Heart left ventricle (tissue), 16 donors: ENCODE results near the gene GAGE13. TPM values are rescaled to one million over a fixed set of nuclear protein-coding genes. Genes with fewer than 3 reads are reported as not detected.
"Not testable (repeated sequence)": the region's sequence is repeated elsewhere in the genome, so short reads cannot be mapped to it uniquely, and the experiment has no call there.

Experiments
- ATAC-seq, 4 donors: fragments of 200-7000 bp; cut with Tn5 transposase; one replicate each; pipeline ENCODE4 v1.9.1; 2020 to 2022; ENCODE audit warnings: moderate library complexity in 4 of 4, mild to moderate bottlenecking in 3 of 4, moderate number of reproducible peaks in 1 of 4
- DNase-seq, 5 donors: peaks; one replicate each; pipeline ENCODE4 v3.0.0-alpha.2; 2020
- H3K27ac ChIP-seq, 12 donors: fragments of 200-600 bp; sonication (generic) in 4 of 12; one replicate each; pipeline versions ENCODE4 v1.5.0 to v1.8.0; 2016 to 2022; ENCODE audit warnings: mild to moderate bottlenecking in 2 of 12
- H3K27me3 ChIP-seq, 9 donors: fragments of 200-600 bp; sonication (generic) in 2 of 9; one replicate each; pipeline versions ENCODE4 v1.5.1 to v1.8.0; 2016 to 2022; ENCODE audit warnings: mild to moderate bottlenecking in 3 of 9
- H3K36me3 ChIP-seq, 9 donors: fragments of 200-600 bp; sonication (generic) in 2 of 9; one replicate each; pipeline versions ENCODE4 v1.5.0 to v1.8.0; 2018 to 2022; ENCODE audit warnings: mild to moderate bottlenecking in 2 of 9
- H3K4me1 ChIP-seq, 12 donors: fragments of 200-600 bp; sonication (generic) in 4 of 12; one replicate each; pipeline versions ENCODE4 v1.5.0 to v1.8.0; 2016 to 2022; ENCODE audit warnings: mild to moderate bottlenecking in 3 of 12
- H3K4me3 ChIP-seq, 12 donors: fragments of 200-600 bp; sonication (generic) in 4 of 12; one replicate each; pipeline versions ENCODE4 v1.5.0 to v1.8.0; 2017 to 2022; ENCODE audit warnings: mild to moderate bottlenecking in 9 of 12, moderate library complexity in 4 of 12
- H3K9me3 ChIP-seq, 12 donors: fragments of 200-600 bp; sonication (generic) in 4 of 12; one replicate each; pipeline versions ENCODE4 v1.5.0 to v1.8.0; 2016 to 2022; ENCODE audit warnings: mild to moderate bottlenecking in 1 of 12
- CTCF ChIP-seq, 12 donors: fragments of 200-600 bp; sonication (generic) in 4 of 12; IDR thresholded peaks; one replicate each; pipeline versions ENCODE4 v1.5.0 to v1.8.0; 2018 to 2022; ENCODE audit warnings: antibody characterized with exemption in 12 of 12, mild to moderate bottlenecking in 5 of 12
- POLR2A ChIP-seq, 2 donors: fragments of 450-650 bp; IDR thresholded peaks; one replicate each; pipeline ENCODE4 v1.6.1; 2017; ENCODE audit warnings: antibody characterized with exemption in 2 of 2, mild to moderate bottlenecking in 2 of 2, moderate library complexity in 2 of 2
- WGBS, 4 donors: extraction: QIAGEN DNeasy Blood & Tissue Kit in 2 of 4; methylation state at CpG; one replicate each; pipeline versions ENCODE4 v1.1.5 to v1.1.7; 2013 to 2018; 5-methylcytosine and 5-hydroxymethylcytosine counted together
- intact Hi-C, 10 donors: fragments of 100-400 bp; cut with DNase I; formaldehyde crosslinking; loops; one replicate each; pipeline versions ENCODE4 v1.11.1 to v1.14.2; 2022
- polyA plus RNA-seq, 2 donors: library from polyadenylated mRNA; stranded (reverse); fragments of 200-250 nt; gene quantifications; one replicate each; pipeline ENCODE4 v1.2.3, GENCODE V29; 2013
- total RNA-seq, 9 donors: library from RNA; depleted of rRNA in 2 of 9; stranded (reverse); fragments of >200 nt in 2 of 9; fragmentation: NEBNext Ultra II Directional in 3 of 9; extraction: Animal tissue kit (Norgen Biotek cat#: 25700) in 3 of 9; gene quantifications; one replicate each; pipeline versions ENCODE4 v1.1.0 to v1.2.4, GENCODE V29; 2016 to 2023
- donor health status: ischemic (EF 13 %, LVEDD 7.1; RV severe dilation, severe dysfunction).
- donor health status: healthy with polysubstance abuse.
- donor health status: DM: no; HTN: yes; CAD: no.
- donor health status: DM: no; HTN: no; CAD: no.
- donor health status: ischemic (EF 25% LVEDD 6.9; RV normal size, moderate dysfunction).
- donor health status: ischemic (EF 25% LVEDD 5.7; RV mildly dilated, moderate dysfunction).
- donor health status: healthy.
- donor health status: DM: yes; HTN: yes; CAD: no.
- donor health status: ischemic (EF 35%, LVEDD 5.7; RV mildly dilated, moderate dysfunction).
- donor health status: nonischemic (EF 11% LVEDD 7.7; RV severe dilation, severe dysfunction).
- donor health status: DM: yes; HTN: yes; CAD: no.
- donor health status: PGD.
- donor health status: ischemic (EF 29% LVEDD 5.4; RV normal size, mild dysfunction).
- donor health status: nonischemic (EF 23%, LVEDD 6.1; RV moderate dilation, normal function).

Gene GAGE13
- total and polyA plus RNA-seq, 11 donors: not detected

DNA sequence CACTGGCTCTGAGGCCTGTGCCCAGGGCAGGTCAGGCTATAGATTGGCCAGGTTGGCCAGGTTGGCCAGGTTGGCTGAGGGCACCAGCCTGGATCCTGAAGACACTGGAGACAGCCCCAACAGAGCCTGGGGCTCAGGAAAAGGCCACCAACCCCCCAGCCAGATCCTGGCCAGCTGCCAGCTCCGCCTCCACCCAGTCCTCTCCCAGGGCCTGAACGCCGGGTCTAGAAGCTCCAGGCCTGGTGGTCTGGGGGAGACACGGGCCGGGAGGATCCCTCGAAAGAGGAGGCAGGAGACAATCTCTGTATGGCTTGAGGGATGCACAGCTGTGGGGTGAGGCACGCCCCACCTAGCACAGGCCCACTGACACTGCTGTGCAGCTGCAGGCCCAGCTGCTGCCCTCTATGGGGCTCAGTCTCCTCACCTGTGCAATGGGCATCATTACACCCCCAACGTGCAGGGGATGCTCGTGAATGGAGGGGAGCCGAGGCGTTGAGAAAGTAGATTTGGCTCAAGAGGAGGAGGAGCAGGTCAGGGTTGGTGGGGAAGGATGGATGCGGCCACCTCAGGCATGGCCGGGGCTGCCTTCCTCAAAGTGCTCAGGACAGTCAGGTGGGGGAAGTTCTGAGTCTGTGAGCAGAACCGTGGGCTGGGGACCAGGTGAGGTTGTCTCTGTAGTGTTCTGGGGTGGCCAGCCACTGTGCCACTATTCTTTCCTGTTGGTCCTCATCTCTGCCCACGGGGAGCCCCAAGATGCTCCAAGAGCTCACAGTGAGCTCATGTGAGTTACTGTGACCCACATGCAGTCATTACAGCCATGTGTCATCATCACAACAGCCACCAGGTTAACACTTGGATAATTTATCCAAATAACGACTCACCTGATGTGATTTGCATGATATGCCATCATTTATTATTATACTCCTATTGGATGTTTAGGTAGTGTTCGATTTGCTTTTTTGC lies 38.7 kb upstream of the GAGE13 start:
- Histone ChIP-seq H3K27me3 (no peaks in the 10 kb centered on the region), H3K9me3 (no peaks in the 10 kb centered on the region), H3K36me3 (no peaks in the 10 kb centered on the region), H3K27ac (no peak overlapping the region), H3K4me3 (no peak overlapping the region), H3K4me1 (peaks cover 0 to 7% (median 0%) of the 10 kb centered on the region in 12 donors)
- 72 to 85% (median 82%) methylated on average over 12 to 17 of the region's 17 CpGs for WGBS, 4 donors
- no peak for TF ChIP-seq CTCF (IDR thresholded peaks at IDR 0.05)
- TF ChIP-seq POLR2A (IDR thresholded peaks at IDR 0.05): no peak
- intact Hi-C loops: loop anchor here in 4 of 10 donors (5.0 to 10.0 kb wide), 3 partner anchors 455 to 462 kb away; no protein-coding TSS in a partner anchor
- DNase-seq (no peak), ATAC-seq (peak in 1 of 4 donors; percentile 32)

- not testable (repeated sequence) for ATAC-seq, H3K9me3 ChIP-seq, DNase-seq, H3K4me1 ChIP-seq, H3K4me3 ChIP-seq, H3K27ac ChIP-seq, H3K36me3 ChIP-seq
- WGBS, 4 donors: 81 to 89% (median 83%) methylated on average over 4 to 5 of the region's 5 CpGs
- H3K27me3 ChIP-seq: peaks cover 0 to 16% (median 0%) of the 10 kb centered on the region in 9 donors
- intact Hi-C loops: loop anchor here in 1 of 10 donors (10.0 kb wide), 1 partner anchor 456 kb away; no protein-coding TSS in a partner anchor
Observed at GRCh38 chrX:49299293-49299692, 32.1 kb upstream of the GAGE13 start.

DNA sequence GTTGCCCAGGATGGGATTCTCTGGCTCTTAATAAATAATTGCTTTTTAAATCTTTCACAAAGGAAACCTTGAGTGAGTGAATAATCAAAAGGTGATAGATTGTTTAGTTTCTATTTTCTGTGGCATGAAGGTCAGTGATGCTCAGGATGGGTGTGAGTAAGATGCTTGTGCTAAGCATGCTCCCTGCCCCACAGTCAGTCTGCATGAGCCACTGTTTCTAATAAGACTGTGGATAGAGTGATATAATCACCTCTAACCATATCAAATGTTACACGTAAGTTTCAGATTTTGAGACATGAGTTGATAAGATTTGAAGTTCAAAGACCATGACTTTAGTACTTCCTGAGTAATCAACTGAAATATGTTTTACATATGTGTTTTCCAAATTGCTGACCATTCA lies 30.7 kb upstream of the GAGE13 start:
- no peak for TF ChIP-seq CTCF (IDR thresholded peaks at IDR 0.05)
- no peak for TF ChIP-seq POLR2A (IDR thresholded peaks at IDR 0.05)
- H3K27me3 ChIP-seq: peaks cover 0 to 16% (median 0%) of the 10 kb centered on the region in 9 donors
- intact Hi-C loops: no loop called here
- ATAC-seq (no peak), DNase-seq (no peak)
- no peaks in the 10 kb centered on the region for H3K9me3 ChIP-seq
- no peaks in the 10 kb centered on the region for H3K36me3 ChIP-seq
- H3K4me3 ChIP-seq: no peak overlapping the region
- H3K27ac ChIP-seq: no peak overlapping the region
- 68 to 75% (median 74%) methylated on average over 1 of the region's 1 CpG for WGBS, 4 donors
- H3K4me1 ChIP-seq: no peaks in the 10 kb centered on the region

DNA sequence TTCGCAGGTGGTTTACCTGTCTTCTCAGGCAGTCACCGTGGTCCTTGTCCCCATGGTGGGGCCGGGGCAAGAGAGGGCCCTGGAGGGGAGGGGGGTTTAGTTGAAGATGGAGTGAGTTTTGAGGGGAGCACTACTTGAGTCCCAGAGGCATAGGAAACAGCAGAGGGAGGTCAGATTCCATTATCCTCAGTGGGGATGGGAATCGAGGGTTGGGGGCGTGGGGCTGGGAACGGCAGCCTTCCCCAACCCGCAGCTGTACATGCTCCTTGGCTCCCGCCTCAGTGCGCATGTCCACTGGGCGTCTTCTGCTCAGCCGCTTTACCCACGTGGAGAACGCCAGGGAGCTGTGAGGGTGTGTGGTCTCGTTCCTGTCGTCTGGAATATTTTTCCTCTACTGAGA lies 28.0 kb upstream of the GAGE13 start, which contains the start of gene GAGE10:
Gene GAGE10 (plus strand): TSS at position 301 of the 400 bp plus-strand sequence. CDS start 1,214 bp downstream, outside the sequence.
- H3K4me1 ChIP-seq: no peaks in the 10 kb centered on the region
- ATAC-seq: no peak
- no peaks in the 10 kb centered on the region for H3K36me3 ChIP-seq
- H3K9me3 ChIP-seq: no peaks in the 10 kb centered on the region
- H3K4me3 ChIP-seq: no peak within 1 kb of the TSS
- H3K27ac ChIP-seq: no peak within 1 kb of the TSS
- H3K27me3 ChIP-seq: peaks cover 0 to 15% (median 0%) of the 10 kb centered on the region in 9 donors
- no peak for DNase-seq
- intact Hi-C loops: no loop called here
- TF ChIP-seq CTCF (IDR thresholded peaks at IDR 0.05) (no peak), POLR2A (IDR thresholded peaks at IDR 0.05) (no peak)
- WGBS, 4 donors: 78 to 82% (median 80%) methylated on average over 14 to 15 of the region's 15 CpGs

- ATAC-seq: not testable (repeated sequence)
Observed at GRCh38 chrX:49307775-49308174, 23.6 kb upstream of the GAGE13 start.

More at GRCh38 chrX:49307775-49308174, 23.6 kb upstream of the GAGE13 start:
- H3K36me3 ChIP-seq, intact Hi-C loops, H3K27ac ChIP-seq, H3K27me3 ChIP-seq, DNase-seq, H3K9me3 ChIP-seq, H3K4me3 ChIP-seq: not testable (repeated sequence)
- H3K4me1 ChIP-seq: peaks cover 0 to 13% (median 0%) of the 10 kb centered on the region in 12 donors
- 50 to 66% (median 59%) methylated on average over 2 of the region's 2 CpGs for WGBS, 4 donors
